DMS153 treated with DMSO at 0.1 percent for 48 hours (cell line): Measurements from ENCODE around the gene AHCYL2.
"Not testable (repeated sequence)": the region's sequence is repeated elsewhere in the genome, so short reads cannot be mapped to it uniquely, and the experiment has no call there.

ENCODE experiments used
- DNase-seq: peaks from one replicate; lab custom pipeline; 2025; ENCODE audit not compliant: unreplicated experiment; lab: John Stamatoyannopoulos, UW

The AHCYL2 gene

GRCh38 chr7:129347330-129347729, 122.5 kb downstream of the AHCYL2 start:
- DNase-seq, result no peak

GRCh38 chr7:129348023-129348740, 123.4 kb downstream of the AHCYL2 start:
- DNase-seq, result no peak

- no peak for DNase-seq
Observed at GRCh38 chr7:129351320-129351719, 126.5 kb downstream of the AHCYL2 start.

GRCh38 chr7:129353104-129353503, 128.3 kb downstream of the AHCYL2 start:
- DNase-seq, result not testable (repeated sequence)

- no peak for DNase-seq
Observed at GRCh38 chr7:129354428-129355157, 129.8 kb downstream of the AHCYL2 start.

- DNase-seq, result no peak
Observed at GRCh38 chr7:129356176-129356575, 131.3 kb downstream of the AHCYL2 start.

GRCh38 chr7:129359176-129359575, 134.3 kb downstream of the AHCYL2 start:
- DNase-seq, result no peak

GRCh38 chr7:129359638-129360037, 134.8 kb downstream of the AHCYL2 start:
- DNase-seq, result no peak

GRCh38 chr7:129361771-129362170, 136.9 kb downstream of the AHCYL2 start:
- DNase-seq, result no peak

- no peak for DNase-seq
Observed at GRCh38 chr7:129362496-129362895, 137.7 kb downstream of the AHCYL2 start.

- DNase-seq, result no peak
Observed at GRCh38 chr7:129367349-129367699, 142.5 kb downstream of the AHCYL2 start.

GRCh38 chr7:129367700-129368388, 143.0 kb downstream of the AHCYL2 start:
- DNase-seq, result peak; percentile 60

GRCh38 chr7:129368389-129368986, 143.7 kb downstream of the AHCYL2 start:
- no peak for DNase-seq

- not testable (repeated sequence) for DNase-seq
Observed at GRCh38 chr7:129369447-129369846, 144.6 kb downstream of the AHCYL2 start.

GRCh38 chr7:129370812-129371211, 146.0 kb downstream of the AHCYL2 start:
- no peak for DNase-seq

- no peak for DNase-seq
Observed at GRCh38 chr7:129371487-129371886, 146.7 kb downstream of the AHCYL2 start.

GRCh38 chr7:129373651-129374428, 149.0 kb downstream of the AHCYL2 start:
- DNase-seq, result no peak

- DNase-seq, result no peak
Observed at GRCh38 chr7:129375141-129375938, 150.5 kb downstream of the AHCYL2 start.

GRCh38 chr7:129376076-129376777, 151.4 kb downstream of the AHCYL2 start:
- peak; percentile 3 for DNase-seq
